GM23248 (cell line): ENCODE measurements around the gene POLR1A. TPM values are rescaled to one million over a fixed set of nuclear protein-coding genes. Genes with fewer than 3 reads are reported as not detected.

ENCODE experiments used
- DNase-seq: peaks from one replicate; pipeline ENCODE4 v3.0.0-alpha.2; 2015
- H2AFZ ChIP-seq: fragments of 200-600 bp; sonication (generic); 2 replicates; pipeline ENCODE4 v1.6.1; 2016; ENCODE audit warnings: antibody characterized with exemption
- H3F3A ChIP-seq: fragments of 200-600 bp; sonication (generic); 2 replicates; pipeline ENCODE4 v1.6.1; 2016; ENCODE audit warnings: mild to moderate bottlenecking, antibody characterized with exemption, mixed run types; ENCODE audit not compliant: insufficient read depth
- H3K27ac ChIP-seq: fragments of 200-600 bp; sonication (generic); 2 replicates; pipeline ENCODE4 v1.5.1; 2016; ENCODE audit warnings: mild to moderate bottlenecking
- H3K27me3 ChIP-seq: fragments of 200-600 bp; sonication (generic); replicated peaks from 2 replicates; pipeline ENCODE4 v1.6.1; 2016; ENCODE audit warnings: mild to moderate bottlenecking; ENCODE audit not compliant: insufficient read depth
- H3K36me3 ChIP-seq: fragments of 200-600 bp; sonication (generic); 2 replicates; pipeline ENCODE4 v1.6.1; 2016; ENCODE audit warnings: low read depth, mild to moderate bottlenecking
- H3K4me1 ChIP-seq: fragments of 200-600 bp; sonication (generic); 2 replicates; pipeline ENCODE4 v1.6.1; 2016; ENCODE audit warnings: mild to moderate bottlenecking; ENCODE audit not compliant: insufficient read depth
- H3K4me2 ChIP-seq: fragments of 200-600 bp; sonication (generic); one replicate; pipeline ENCODE4 v1.6.1; 2016; ENCODE audit warnings: mild to moderate bottlenecking; ENCODE audit not compliant: unreplicated experiment
- H3K4me3 ChIP-seq: fragments of 200-600 bp; sonication (generic); 2 replicates; pipeline ENCODE4 v1.5.1; 2016; ENCODE audit warnings: mild to moderate bottlenecking
- H3K79me2 ChIP-seq: fragments of 200-600 bp; sonication (generic); 2 replicates; pipeline ENCODE4 v1.6.1; 2016; ENCODE audit warnings: mild to moderate bottlenecking; ENCODE audit not compliant: insufficient read depth
- H3K9ac ChIP-seq: fragments of 200-600 bp; sonication (generic); 2 replicates; pipeline ENCODE4 v1.6.1; 2016; ENCODE audit warnings: mild to moderate bottlenecking
- H3K9me2 ChIP-seq: fragments of 200-600 bp; sonication (generic); 2 replicates; pipeline ENCODE4 v1.6.1; 2016; ENCODE audit warnings: mixed run types, mild to moderate bottlenecking, moderate library complexity; ENCODE audit not compliant: insufficient read depth
- H3K9me3 ChIP-seq: fragments of 200-600 bp; sonication (generic); one replicate; pipeline ENCODE4 v1.6.1; 2017; ENCODE audit warnings: low read depth
- H4K20me1 ChIP-seq: fragments of 200-600 bp; sonication (generic); 2 replicates; pipeline ENCODE4 v1.6.0; 2016; ENCODE audit not compliant: insufficient read depth
- EZH2 ChIP-seq: fragments of 200-600 bp; sonication (generic); IDR thresholded peaks from 2 replicates; pipeline ENCODE4 v1.6.1; 2018; ENCODE audit warnings: antibody characterized with exemption, mild to moderate bottlenecking; ENCODE audit not compliant: insufficient read depth, poor library complexity, severe bottlenecking
- EZH2phosphoT487 ChIP-seq: fragments of 200-600 bp; sonication (generic); IDR thresholded peaks from 2 replicates; pipeline ENCODE4 v1.6.1; 2018; ENCODE audit warnings: antibody characterized with exemption, moderate library complexity, mild to moderate bottlenecking, low read depth; ENCODE audit not compliant: insufficient read depth
- WGBS, 2 experiments: methylation state at CpG; one replicate each; pipeline ENCODE4 v1.1.6; 2015 to 2017; ENCODE audit warnings: low lambda C conversion rate in 2 of 2, low coverage in 1 of 2; ENCODE audit errors: missing lambda C conversion rate in 2 of 2; 5-methylcytosine and 5-hydroxymethylcytosine counted together
- in situ Hi-C: fragments of 300-500 bp; cut with MboI; formaldehyde crosslinking; loops from 2 replicates; pipeline ENCODE4 v1.15.0; 2020
- polyA plus RNA-seq: library from polyadenylated mRNA; unstranded; fragments of >200 nt; fragmentation: Nextera tagmentation; extraction: Ambion mirVana; gene quantifications from 2 replicates; pipeline ENCODE4 v1.2.1, GENCODE V29; 2016
- total RNA-seq: library from RNA; depleted of rRNA; stranded (reverse); fragments of >200 nt; shearing (Covaris generic); gene quantifications from 2 replicates; pipeline ENCODE4 v1.2.3, GENCODE V29; 2014

Gene POLR1A
- total and polyA plus RNA-seq, 2 experiments from 2014 or later, result 8.9 to 13.0 TPM

DNA sequence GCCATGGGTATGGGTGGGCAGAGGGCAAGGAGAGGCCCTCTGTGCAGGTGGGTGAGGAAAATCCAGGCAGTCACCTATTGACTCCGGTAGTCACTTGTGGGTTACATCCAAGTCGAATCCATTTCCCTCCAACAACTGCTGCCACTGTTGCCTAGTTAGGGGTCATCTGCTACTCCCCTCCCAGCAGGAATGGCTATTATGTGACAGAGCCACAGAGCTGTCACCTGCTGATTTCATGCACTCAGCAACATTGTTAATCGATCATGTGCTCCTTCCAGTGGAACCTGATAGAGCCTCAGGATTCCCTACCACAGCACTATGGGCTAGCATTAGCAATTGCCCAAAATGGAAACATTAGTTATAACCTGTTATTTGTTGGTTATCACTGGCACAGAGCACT, 31.4 kb downstream of the POLR1A start:
- Histone ChIP-seq H3K4me2 (no peak overlapping the region), H3K4me1 (peaks cover 3% of the 10 kb centered on the region), H3K9ac (no peak overlapping the region), H3K27me3 (no peaks in the 10 kb centered on the region), H2AFZ (no peak overlapping the region), H3K4me3 (no peak overlapping the region), H4K20me1 (no peaks in the 10 kb centered on the region), H3K27ac (no peak overlapping the region), H3K9me2 (no peaks in the 10 kb centered on the region), H3F3A (peaks cover 5% of the 10 kb centered on the region; the same call in 1 of the 2 replicates), H3K36me3 (peaks cover 26% of the 10 kb centered on the region; the same call in 1 of the 2 replicates), H3K9me3 (no peaks in the 10 kb centered on the region), H3K79me2 (no peaks in the 10 kb centered on the region)
- in situ Hi-C loops, result loop anchor here (25.0 kb wide), 1 partner anchor 187 kb away; the partner anchor contains the start of gene ST3GAL5
- WGBS, 2 experiments, result 96 to 100% methylated on average over 3 of the region's 3 CpGs
- TF ChIP-seq EZH2, result no peak
- no peak for TF ChIP-seq EZH2phosphoT487
- DNase-seq, result no peak

DNA sequence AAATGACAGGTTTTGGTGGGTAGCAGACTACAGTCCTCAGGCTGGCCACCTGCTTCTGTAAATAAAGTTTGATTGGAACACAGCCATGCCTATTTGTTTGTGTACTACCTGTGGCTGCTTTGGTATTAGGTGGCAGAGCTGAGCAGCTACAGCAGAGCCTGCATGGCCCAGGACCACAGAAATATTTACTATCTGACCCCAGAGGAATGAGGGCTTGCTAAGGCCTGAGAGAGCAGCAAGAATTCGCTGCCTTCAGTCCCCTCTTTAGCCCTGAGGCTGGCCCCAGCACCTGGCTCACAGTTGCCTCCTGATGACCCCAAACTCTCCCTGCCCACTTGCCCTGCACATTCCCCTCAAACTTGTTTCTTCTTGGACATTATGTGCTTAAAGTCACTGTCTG, 32.5 kb downstream of the POLR1A start:
- H3K79me2 ChIP-seq, result no peaks in the 10 kb centered on the region
- TF ChIP-seq EZH2 (no peak), EZH2phosphoT487 (no peak)
- in situ Hi-C loops, result loop anchor here (25.0 kb wide), 1 partner anchor 186 kb away; the partner anchor contains the start of gene ST3GAL5
- H3K36me3 ChIP-seq, result peaks cover 24% of the 10 kb centered on the region; the same call in 1 of the 2 replicates
- no peak for DNase-seq
- H3K9ac ChIP-seq, result no peak overlapping the region
- H3K4me1 ChIP-seq, result peaks cover 13% of the 10 kb centered on the region
- no peaks in the 10 kb centered on the region for H3K27me3 ChIP-seq
- no peaks in the 10 kb centered on the region for H3K9me3 ChIP-seq
- no peak overlapping the region for H3K27ac ChIP-seq
- no peak overlapping the region for H2AFZ ChIP-seq
- H4K20me1 ChIP-seq, result no peaks in the 10 kb centered on the region
- H3K9me2 ChIP-seq, result no peaks in the 10 kb centered on the region
- peaks cover 5% of the 10 kb centered on the region; the same call in 1 of the 2 replicates for H3F3A ChIP-seq
- H3K4me3 ChIP-seq, result no peak overlapping the region
- H3K4me2 ChIP-seq, result no peak overlapping the region
- 89 to 94% methylated on average over 1 of the region's 1 CpG for WGBS, 2 experiments

DNA sequence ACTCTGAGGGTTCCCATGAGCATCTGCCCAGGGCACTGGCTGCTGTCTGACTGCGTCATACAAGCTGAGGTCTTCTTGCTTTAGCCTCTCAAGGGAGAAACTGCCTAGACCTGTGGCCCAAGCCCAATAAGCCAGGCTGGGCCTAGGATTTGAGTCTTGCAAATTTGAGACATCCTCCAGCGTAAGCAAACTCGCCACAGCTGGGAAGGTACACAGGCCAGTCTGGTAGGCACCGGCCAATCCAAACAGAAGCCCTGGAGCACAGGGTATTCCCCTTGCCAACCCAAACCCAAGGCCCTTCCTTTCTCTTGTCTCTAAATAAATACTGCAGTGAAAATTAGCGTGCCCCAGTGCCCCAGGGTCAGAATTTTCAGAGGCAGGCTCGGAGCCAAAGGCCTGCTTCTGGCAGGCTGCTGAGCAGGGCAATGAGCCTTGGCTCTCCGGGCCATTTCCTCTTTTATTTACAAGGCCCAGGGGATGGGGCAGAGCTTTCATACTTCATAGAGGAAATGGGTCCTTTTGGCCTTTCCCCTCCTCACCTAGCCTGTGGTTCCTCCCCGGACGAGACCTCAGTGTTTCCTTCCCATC, 33.3 kb downstream of the POLR1A start:
- Histone ChIP-seq H4K20me1 (no peaks in the 10 kb centered on the region), H3K27ac (no peak overlapping the region)
- WGBS, 2 experiments, result 44 to 55% methylated on average over 9 of the region's 9 CpGs

DNA sequence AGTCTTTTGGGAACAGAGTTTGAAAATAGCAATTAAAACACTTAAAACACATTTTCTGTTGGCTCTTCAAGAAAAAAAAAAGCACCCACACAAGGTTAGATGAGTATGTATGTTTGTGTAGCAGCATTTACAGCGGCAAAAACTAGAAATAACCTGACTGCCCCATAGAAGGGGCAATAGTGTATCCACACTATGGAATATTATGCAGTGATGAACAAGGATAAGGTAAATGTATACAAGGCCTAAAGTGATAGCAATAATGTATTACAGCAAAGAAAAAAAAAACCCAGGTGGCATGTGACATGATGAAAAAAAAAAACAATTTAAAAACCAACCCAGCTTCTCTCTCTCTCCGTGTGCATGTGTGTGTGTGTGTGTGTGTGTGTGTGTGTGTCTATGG, 34.8 kb downstream of the POLR1A start:
- no peak overlapping the region for H3K4me2 ChIP-seq
- WGBS, 2 experiments, result 93 to 100% methylated on average over 2 of the region's 2 CpGs
- in situ Hi-C loops, result loop anchor here (25.0 kb wide), 1 partner anchor 184 kb away; the partner anchor contains the start of gene ST3GAL5
- H3K27ac ChIP-seq, result no peak overlapping the region
- no peaks in the 10 kb centered on the region for H3K9me3 ChIP-seq
- peaks cover 28% of the 10 kb centered on the region for H3K36me3 ChIP-seq
- peaks cover 27% of the 10 kb centered on the region for H3F3A ChIP-seq
- H3K4me3 ChIP-seq, result no peak overlapping the region
- no peak overlapping the region for H3K9ac ChIP-seq
- H4K20me1 ChIP-seq, result no peaks in the 10 kb centered on the region
- H3K4me1 ChIP-seq, result peaks cover 25% of the 10 kb centered on the region
- no peaks in the 10 kb centered on the region for H3K27me3 ChIP-seq
- DNase-seq, result no peak
- no peaks in the 10 kb centered on the region for H3K79me2 ChIP-seq
- no peak overlapping the region for H2AFZ ChIP-seq
- H3K9me2 ChIP-seq, result no peaks in the 10 kb centered on the region
- TF ChIP-seq EZH2phosphoT487 (no peak), EZH2 (no peak)

More for the DNA sequence above, 33.3 kb downstream of the POLR1A start:
- Histone ChIP-seq H3K4me1 (peaks cover 18% of the 10 kb centered on the region), H3K9me2 (no peaks in the 10 kb centered on the region), H3K4me2 (no peak overlapping the region), H3K27me3 (no peaks in the 10 kb centered on the region), H3K9me3 (no peaks in the 10 kb centered on the region), H3F3A (peaks cover 12% of the 10 kb centered on the region), H3K36me3 (peaks cover 23% of the 10 kb centered on the region), H3K79me2 (no peaks in the 10 kb centered on the region), H2AFZ (no peak overlapping the region), H3K4me3 (no peak overlapping the region), H3K9ac (no peak overlapping the region)
- DNase-seq, result no peak
- in situ Hi-C loops, result loop anchor here (25.0 kb wide), 1 partner anchor 185 kb away; the partner anchor contains the start of gene ST3GAL5
- TF ChIP-seq EZH2 (no peak), EZH2phosphoT487 (no peak)
